A673 (cell line): ENCODE data around the gene SPAG16. TPM values are rescaled to one million over a fixed set of nuclear protein-coding genes. Genes with fewer than 3 reads are reported as not detected.
"Not testable (repeated sequence)": the region's sequence is repeated elsewhere in the genome, so short reads cannot be mapped to it uniquely, and the experiment has no call there.

Experiments used
- BruUV-seq: library from RNA; stranded (reverse); fragments of 400-500 nt; replicated peaks from 2 replicates; lab custom pipeline; 2021; lab: Mats Ljungman, UMichigan
- CTCF ChIA-PET: fragments of 300-600 bp; sonication (Branson Sonifier 250); formaldehyde crosslinking; loops from one replicate; lab custom pipeline; 2022; ENCODE audit warnings: antibody characterized with exemption; lab: Charles Lee
- POLR2A ChIA-PET: fragments of 300-600 bp; sonication (Branson Sonifier 250); formaldehyde crosslinking; loops from one replicate; lab custom pipeline; 2022; ENCODE audit warnings: antibody characterized with exemption; ENCODE audit not compliant: low non-redundant PET; lab: Charles Lee
- DNase-seq: peaks from one replicate; pipeline ENCODE4 v3.0.0-alpha.2; 2015; ENCODE audit warnings: low spot score
- H3K27ac ChIP-seq: fragments of 200-600 bp; sonication (generic); 2 replicates; pipeline ENCODE4 v1.5.1; 2016; ENCODE audit warnings: mixed run types, low read depth, mild to moderate bottlenecking, mixed read lengths, antibody characterized with exemption, low read length; ENCODE audit not compliant: poor library complexity, severe bottlenecking
- H3K27me3 ChIP-seq: fragments of 200-600 bp; sonication (generic); replicated peaks from 2 replicates; pipeline ENCODE4 v1.6.1; 2017; ENCODE audit warnings: mixed run types, low read depth, mild to moderate bottlenecking, mixed read lengths, antibody characterized with exemption, low read length; ENCODE audit not compliant: insufficient read depth, poor library complexity
- H3K36me3 ChIP-seq: fragments of 200-600 bp; sonication (generic); 2 replicates; pipeline ENCODE4 v1.6.1; 2016; ENCODE audit warnings: mixed run types, mild to moderate bottlenecking, mixed read lengths, antibody characterized with exemption, low read length; ENCODE audit not compliant: insufficient read depth, poor library complexity, severe bottlenecking
- H3K4me1 ChIP-seq: fragments of 200-600 bp; sonication (generic); 2 replicates; pipeline ENCODE4 v1.6.1; 2017; ENCODE audit warnings: mixed run types, mild to moderate bottlenecking, mixed read lengths, antibody characterized with exemption, low read length; ENCODE audit not compliant: insufficient read depth, poor library complexity, severe bottlenecking
- H3K4me3 ChIP-seq: fragments of 200-600 bp; sonication (generic); 2 replicates; pipeline ENCODE4 v1.5.1; 2016; ENCODE audit warnings: low read depth, mixed run types, mild to moderate bottlenecking, mixed read lengths, low read length; ENCODE audit not compliant: poor library complexity, severe bottlenecking
- H3K9me3 ChIP-seq: fragments of 200-600 bp; sonication (generic); 2 replicates; pipeline ENCODE4 v1.6.1; 2016; ENCODE audit warnings: mixed run types, low read depth, mild to moderate bottlenecking, mixed read lengths, antibody characterized with exemption, low read length; ENCODE audit not compliant: poor library complexity, severe bottlenecking
- CTCF ChIP-seq: fragments of 300-800, 200-600 bp; sonication (generic); conservative IDR thresholded peaks from 2 replicates; pipeline ENCODE4 v1.5.1; 2017; ENCODE audit warnings: low read depth, mild to moderate bottlenecking, antibody characterized with exemption, low read length, moderate library complexity, mixed read lengths
- EZH2 ChIP-seq: fragments of 200-600 bp; sonication (generic); IDR thresholded peaks from 2 replicates; pipeline ENCODE4 v1.6.1; 2017; ENCODE audit warnings: borderline replicate concordance, low read depth, mild to moderate bottlenecking, mixed read lengths, antibody characterized with exemption, low read length; ENCODE audit not compliant: poor library complexity, severe bottlenecking
- intact Hi-C: fragments of 100-400 bp; cut with micrococcal nuclease; formaldehyde crosslinking; loops from one replicate; pipeline ENCODE4 v1.10.0; 2022; ENCODE audit not compliant: unreplicated experiment
- total RNA-seq: library from RNA; stranded (reverse); gene quantifications from 2 replicates; pipeline ENCODE4 v1.2.3, GENCODE V29; 2021

The SPAG16 gene
- total RNA-seq, 1 experiment from 2014 or later = 13.1 TPM

- no TSS peak for BruUV-seq
These were observed 395.6 kb downstream of the SPAG16 start for GRCh38 chr2:213679894-213680293.

GRCh38 chr2:213682276-213682675 lies 398.0 kb downstream of the SPAG16 start:
- intact Hi-C loops = no loop called here
- POLR2A ChIA-PET = no interaction called here
- H3K27me3 ChIP-seq = no peaks in the 10 kb centered on the region
- CTCF ChIA-PET = no interaction called here
- DNase-seq = no peak
- peaks cover 3% of the 10 kb centered on the region for H3K9me3 ChIP-seq
- no TSS peak for BruUV-seq
- no peak overlapping the region for H3K4me3 ChIP-seq
- TF ChIP-seq CTCF = no peak
- TF ChIP-seq EZH2 = no peak
- H3K4me1 ChIP-seq = no peaks in the 10 kb centered on the region
- H3K36me3 ChIP-seq = no peaks in the 10 kb centered on the region
- no peak overlapping the region for H3K27ac ChIP-seq

More at GRCh38 chr2:213679894-213680293, 395.6 kb downstream of the SPAG16 start:
- intact Hi-C loops = no loop called here
- ChIA-PET POLR2A (interaction anchor here (0.7 kb wide), 1 partner anchor 982 kb away, joined by 5 read pairs; no protein-coding TSS in a partner anchor), CTCF (no interaction called here)
- H3K27me3 ChIP-seq = no peaks in the 10 kb centered on the region
- H3K27ac ChIP-seq = no peak overlapping the region
- H3K4me3 ChIP-seq = no peak overlapping the region
- H3K9me3 ChIP-seq = peaks cover 3% of the 10 kb centered on the region
- H3K4me1 ChIP-seq = no peaks in the 10 kb centered on the region
- DNase-seq = no peak
- H3K36me3 ChIP-seq = no peaks in the 10 kb centered on the region
- TF ChIP-seq CTCF (no peak), EZH2 (no peak)

GRCh38 chr2:213688133-213688532 lies 403.9 kb downstream of the SPAG16 start:
- no peak overlapping the region for H3K27ac ChIP-seq
- H3K27me3 ChIP-seq = no peaks in the 10 kb centered on the region
- H3K36me3 ChIP-seq = no peaks in the 10 kb centered on the region
- intact Hi-C loops = no loop called here
- TF ChIP-seq CTCF (no peak), EZH2 (no peak)
- ChIA-PET CTCF (no interaction called here), POLR2A (no interaction called here)
- no TSS peak for BruUV-seq
- no peaks in the 10 kb centered on the region for H3K9me3 ChIP-seq
- no peaks in the 10 kb centered on the region for H3K4me1 ChIP-seq
- no peak overlapping the region for H3K4me3 ChIP-seq
- no peak for DNase-seq

DNA sequence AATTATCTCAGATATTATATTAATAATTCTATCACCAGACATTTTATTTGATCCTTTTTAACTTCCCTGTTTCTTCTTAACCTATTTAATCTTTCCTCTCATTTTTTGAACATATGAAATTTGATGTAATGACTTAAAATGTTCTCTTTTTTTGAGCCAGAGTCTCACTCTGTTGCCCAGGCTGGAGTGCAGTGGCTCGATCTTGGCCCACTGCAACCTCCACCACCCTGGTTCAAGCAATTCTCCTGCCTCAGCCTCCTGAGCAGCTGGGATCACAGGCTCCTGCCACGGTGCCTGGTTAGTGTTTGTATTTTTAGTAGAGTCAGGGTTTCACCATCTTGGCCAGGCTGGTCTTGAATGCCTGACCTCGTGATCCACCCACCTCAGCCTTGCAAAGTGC lies 404.6 kb downstream of the SPAG16 start:
- H3K27me3 ChIP-seq, DNase-seq, H3K27ac ChIP-seq, H3K36me3 ChIP-seq, H3K4me3 ChIP-seq, H3K4me1 ChIP-seq, BruUV-seq, intact Hi-C loops, POLR2A ChIA-PET, H3K9me3 ChIP-seq, CTCF ChIA-PET: not testable (repeated sequence)
